CD4-positive, alpha-beta T cell (primary cell): ENCODE data around the gene TAOK3. TPM values are rescaled to one million over a fixed set of nuclear protein-coding genes. Genes with fewer than 3 reads are reported as not detected.

Experiments used
- ATAC-seq: fragments of 200-7000 bp; cut with Tn5 transposase; one replicate; pipeline ENCODE4 v1.10.0; 2022; ENCODE audit warnings: mild to moderate bottlenecking; ENCODE audit not compliant: poor library complexity
- CTCF ChIA-PET: fragments of 350-600 bp; sonication (Branson Sonifier 250); formaldehyde crosslinking; loops from one replicate; lab custom pipeline; 2021; ENCODE audit warnings: antibody characterized with exemption, inconsistent platforms; lab: Charles Lee
- POLR2A ChIA-PET: fragments of 350-600 bp; sonication (Branson Sonifier 250); formaldehyde crosslinking; loops from one replicate; lab custom pipeline; 2021; ENCODE audit warnings: antibody characterized with exemption, inconsistent platforms; lab: Charles Lee
- DNase-seq, 14 experiments: peaks; one replicate each; pipeline ENCODE4 v3.0.0-alpha.2; 2013 to 2020; ENCODE audit warnings: mixed read lengths in 2 of 14
- H3K27ac ChIP-seq, 2 donors: one replicate each; pipeline versions ENCODE4 v1.5.1 to v1.7.0; 2013; ENCODE audit warnings: low read length in 2 of 2, low read depth in 1 of 2, mild to moderate bottlenecking in 1 of 2
- H3K27me3 ChIP-seq, 2 experiments: 1 replicate in 1 of 2; 2 replicates in 1 of 2; pipeline versions ENCODE4 v1.6.1 to v1.7.0; 2013; ENCODE audit warnings: low read length in 2 of 2, control low read depth in 1 of 2, mild to moderate bottlenecking in 1 of 2, moderate library complexity in 1 of 2; ENCODE audit not compliant: insufficient read depth in 2 of 2, control insufficient read depth in 1 of 2
- H3K36me3 ChIP-seq: one replicate; pipeline ENCODE4 v1.6.1; 2013; ENCODE audit warnings: low read length, control low read depth; ENCODE audit not compliant: insufficient read depth
- H3K4me1 ChIP-seq: one replicate; pipeline ENCODE4 v1.6.1; 2013; ENCODE audit warnings: low read length, control low read depth; ENCODE audit not compliant: insufficient read depth
- H3K4me3 ChIP-seq: one replicate; pipeline ENCODE4 v1.5.1; 2013; ENCODE audit warnings: mild to moderate bottlenecking, low read length, moderate library complexity
- H3K9me3 ChIP-seq, 2 experiments: 1 replicate in 1 of 2; 2 replicates in 1 of 2; pipeline versions ENCODE4 v1.6.1 to v1.7.0; 2013; ENCODE audit warnings: low read length in 2 of 2, mild to moderate bottlenecking in 2 of 2, control low read depth in 1 of 2, moderate library complexity in 1 of 2; ENCODE audit not compliant: control insufficient read depth in 1 of 2, insufficient read depth in 1 of 2
- H3K27ac Mint-ChIP-seq: one replicate; pipeline ENCODE4 v1.8.0; 2020; ENCODE audit warnings: mixed read lengths
- H3K27me3 Mint-ChIP-seq: one replicate; pipeline ENCODE4 v1.8.0; 2021; ENCODE audit warnings: mixed read lengths
- H3K36me3 Mint-ChIP-seq: one replicate; pipeline ENCODE4 v1.8.0; 2021; ENCODE audit warnings: low read depth, mixed read lengths
- H3K4me1 Mint-ChIP-seq: one replicate; pipeline ENCODE4 v1.8.0; 2021; ENCODE audit warnings: low read depth, mixed read lengths
- H3K4me3 Mint-ChIP-seq: one replicate; pipeline ENCODE4 v1.8.0; 2020; ENCODE audit warnings: mild to moderate bottlenecking, mixed read lengths
- H3K9me3 Mint-ChIP-seq: one replicate; pipeline ENCODE4 v1.8.0; 2020; ENCODE audit warnings: mixed read lengths
- intact Hi-C, 2 experiments: fragments of 100-400 bp; cut with DNase I in 1 of 2; cut with micrococcal nuclease in 1 of 2; formaldehyde crosslinking; loops; one replicate each; pipeline versions ENCODE4 v1.15.1 to v1.9.0; 2023 to 2025; cut with DNase I, micrococcal nuclease
- total RNA-seq, 174 experiments: library from RNA in 2 of 174; stranded (reverse) in 2 of 174; gene quantifications; one replicate each; pipeline ENCODE4 v1.2.3 and lab custom pipeline; 2021 to 2026
- TF ChIP-seq, protein P1 (sequence below): fragments of 200-600 bp; IDR thresholded peaks from one replicate; pipeline ENCODE4 v1.8.0; 2022; ENCODE audit warnings: antibody characterized with exemption, mild to moderate bottlenecking

TAOK3 gene
- total RNA-seq, 2 experiments from 2014 or later: 53.5 to 56.6 TPM

DNA sequence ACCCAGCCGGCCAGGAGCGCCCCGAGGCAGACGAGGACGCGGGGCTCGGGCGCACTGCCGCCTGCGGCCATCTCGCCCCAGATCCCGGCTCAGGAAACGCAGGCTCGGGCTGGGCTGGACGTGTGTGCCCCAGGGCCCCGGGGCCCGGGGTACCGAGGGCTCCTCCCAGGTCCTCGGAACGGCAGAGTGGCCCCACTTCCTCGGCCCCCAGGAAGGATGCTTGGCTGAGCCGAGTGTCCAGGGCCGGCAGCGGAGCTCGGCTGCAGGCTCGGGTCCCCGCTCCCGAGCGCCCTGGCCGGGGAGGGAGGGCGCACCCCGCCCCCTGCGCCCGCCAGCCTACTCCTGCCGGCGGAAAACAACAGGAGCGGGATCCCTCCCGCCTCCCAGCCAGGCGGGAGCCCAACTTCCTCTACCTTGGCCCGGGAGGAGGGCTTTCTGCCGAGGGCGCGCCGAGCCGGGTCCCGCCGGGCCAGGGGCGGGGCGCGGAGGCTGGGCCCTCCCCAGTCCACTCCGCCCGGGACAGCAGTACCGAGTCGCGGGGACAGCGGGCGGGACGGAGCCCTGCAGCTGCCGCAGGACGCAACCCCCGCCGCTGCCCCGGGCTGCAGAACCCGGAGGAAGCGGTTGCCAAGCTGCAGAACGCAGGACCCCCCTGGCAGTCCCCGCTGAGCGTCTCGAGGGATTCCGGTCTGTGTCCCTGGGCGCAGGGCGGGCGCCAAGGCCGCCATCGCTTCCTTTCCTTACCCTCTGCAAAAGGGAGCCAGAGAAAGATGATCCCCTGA is 268.9 kb downstream of the TAOK3 start, which contains the start of gene VSIG10:
VSIG10 (minus strand) TSS at position 411 of the 782 bp plus-strand sequence; CDS start at position 71, 340 bp downstream.
- peaks cover 0 to 8% of the 10 kb centered on the region in 2 experiments for H3K9me3 ChIP-seq
- intact Hi-C loops: no loop called here
- no peaks in the 10 kb centered on the region for H3K36me3 ChIP-seq
- H3K27ac ChIP-seq: no peak within 1 kb of the TSS
- POLR2A ChIA-PET: interaction anchor here (0.6 kb wide), 1 partner anchor 19 kb away, joined by 3 read pairs; no protein-coding TSS in a partner anchor
- H3K4me1 Mint-ChIP-seq: peaks cover 10% of the 10 kb centered on the region
- peaks cover 14 to 17% of the 10 kb centered on the region in 2 experiments for H3K27me3 ChIP-seq
- peak in 10 of 14 experiments; percentile 2 to 36 (median 14) for DNase-seq
- TF ChIP-seq, protein P1, sequence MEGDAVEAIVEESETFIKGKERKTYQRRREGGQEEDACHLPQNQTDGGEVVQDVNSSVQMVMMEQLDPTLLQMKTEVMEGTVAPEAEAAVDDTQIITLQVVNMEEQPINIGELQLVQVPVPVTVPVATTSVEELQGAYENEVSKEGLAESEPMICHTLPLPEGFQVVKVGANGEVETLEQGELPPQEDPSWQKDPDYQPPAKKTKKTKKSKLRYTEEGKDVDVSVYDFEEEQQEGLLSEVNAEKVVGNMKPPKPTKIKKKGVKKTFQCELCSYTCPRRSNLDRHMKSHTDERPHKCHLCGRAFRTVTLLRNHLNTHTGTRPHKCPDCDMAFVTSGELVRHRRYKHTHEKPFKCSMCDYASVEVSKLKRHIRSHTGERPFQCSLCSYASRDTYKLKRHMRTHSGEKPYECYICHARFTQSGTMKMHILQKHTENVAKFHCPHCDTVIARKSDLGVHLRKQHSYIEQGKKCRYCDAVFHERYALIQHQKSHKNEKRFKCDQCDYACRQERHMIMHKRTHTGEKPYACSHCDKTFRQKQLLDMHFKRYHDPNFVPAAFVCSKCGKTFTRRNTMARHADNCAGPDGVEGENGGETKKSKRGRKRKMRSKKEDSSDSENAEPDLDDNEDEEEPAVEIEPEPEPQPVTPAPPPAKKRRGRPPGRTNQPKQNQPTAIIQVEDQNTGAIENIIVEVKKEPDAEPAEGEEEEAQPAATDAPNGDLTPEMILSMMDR: no peak
- CTCF ChIA-PET: interaction anchor here (0.7 to 1.4 kb wide), 2 partner anchors 39 to 48 kb away, joined by 3 to 6 read pairs; no protein-coding TSS in a partner anchor
- peak; percentile 56 for ATAC-seq
- H3K4me3 ChIP-seq: peak within 1 kb of the TSS; percentile 56
- no peak within 1 kb of the TSS for H3K27ac Mint-ChIP-seq
- no peaks in the 10 kb centered on the region for H3K9me3 Mint-ChIP-seq
- peaks cover 15% of the 10 kb centered on the region for H3K4me1 ChIP-seq
- H3K4me3 Mint-ChIP-seq: peak within 1 kb of the TSS; percentile 93
- H3K36me3 Mint-ChIP-seq: no peaks in the 10 kb centered on the region
- peaks cover 32% of the 10 kb centered on the region for H3K27me3 Mint-ChIP-seq

DNA sequence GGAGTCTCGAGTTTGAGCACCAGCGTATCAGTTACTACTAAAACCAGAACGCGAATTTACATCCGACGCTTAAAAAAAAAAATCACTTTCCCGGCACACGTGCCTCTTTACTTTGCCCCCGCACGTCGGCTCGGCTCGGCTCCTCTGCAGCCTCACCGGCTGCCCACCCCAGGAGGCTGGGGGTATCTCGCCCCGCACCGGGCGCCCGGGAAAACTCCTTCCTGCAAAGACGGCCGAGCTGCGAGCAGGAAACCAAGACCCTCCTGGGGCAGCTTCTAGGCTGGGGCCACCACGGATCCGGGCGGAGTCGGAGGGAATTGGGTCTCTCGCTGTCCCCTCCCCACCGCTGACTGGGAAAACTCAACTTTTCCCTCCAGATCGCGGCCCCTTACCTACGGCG is 269.5 kb downstream of the TAOK3 start:
- ChIA-PET POLR2A (interaction anchor here (0.6 kb wide), 1 partner anchor 19 kb away, joined by 3 read pairs; no protein-coding TSS in a partner anchor), CTCF (interaction anchor here (0.7 to 1.4 kb wide), 2 partner anchors 38 to 47 kb away, joined by 3 to 6 read pairs; no protein-coding TSS in a partner anchor)
- Mint-ChIP-seq H3K27me3 (peaks cover 32% of the 10 kb centered on the region), H3K4me1 (peaks cover 10% of the 10 kb centered on the region), H3K9me3 (no peaks in the 10 kb centered on the region), H3K36me3 (no peaks in the 10 kb centered on the region), H3K27ac (no peak overlapping the region), H3K4me3 (peak overlapping the region; percentile 93)
- no peak for ATAC-seq
- H3K4me3 ChIP-seq: peak overlapping the region; percentile 56
- H3K27ac ChIP-seq: no peak overlapping the region
- peaks cover 0 to 8% of the 10 kb centered on the region in 2 experiments for H3K9me3 ChIP-seq
- peaks cover 14 to 17% of the 10 kb centered on the region in 2 experiments for H3K27me3 ChIP-seq
- peak in 3 of 14 experiments; percentile 8 to 13 (median 12) for DNase-seq
- intact Hi-C loops: no loop called here
- H3K4me1 ChIP-seq: peaks cover 15% of the 10 kb centered on the region
- no peaks in the 10 kb centered on the region for H3K36me3 ChIP-seq
- TF ChIP-seq, protein P1: no peak

DNA sequence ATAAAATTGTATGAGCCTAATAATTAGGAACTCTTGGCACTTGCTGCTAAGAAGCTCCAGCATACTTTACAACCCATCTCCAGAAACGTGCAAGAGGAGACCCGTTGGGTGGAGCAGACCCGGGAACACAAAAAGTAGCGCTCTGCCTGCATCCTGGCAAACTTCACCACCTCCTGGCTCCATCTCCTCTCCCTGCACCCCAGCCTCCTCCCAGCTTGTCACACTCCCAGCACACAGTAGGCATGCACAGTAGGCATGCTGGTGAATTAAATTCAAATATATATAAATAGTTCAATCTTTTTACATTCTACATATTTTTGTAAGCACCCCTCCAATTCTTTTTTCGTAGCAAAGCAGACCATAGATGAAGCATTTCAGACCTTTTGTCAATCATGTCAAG is 270.1 kb downstream of the TAOK3 start:
- Histone ChIP-seq H3K4me1 (peaks cover 15% of the 10 kb centered on the region), H3K27ac (no peak overlapping the region), H3K4me3 (no peak overlapping the region), H3K27me3 (peaks cover 14 to 17% of the 10 kb centered on the region in 2 experiments), H3K36me3 (no peaks in the 10 kb centered on the region), H3K9me3 (peaks cover 0 to 8% of the 10 kb centered on the region in 2 experiments)
- TF ChIP-seq, protein P1: no peak
- intact Hi-C loops: no loop called here
- no peak for DNase-seq
- Mint-ChIP-seq H3K9me3 (no peaks in the 10 kb centered on the region), H3K27ac (no peak overlapping the region), H3K27me3 (peaks cover 32% of the 10 kb centered on the region), H3K4me1 (peaks cover 10% of the 10 kb centered on the region), H3K36me3 (no peaks in the 10 kb centered on the region), H3K4me3 (peak overlapping the region; percentile 93)
- ATAC-seq: no peak
- CTCF ChIA-PET: no interaction called here
- POLR2A ChIA-PET: interaction anchor here (0.6 kb wide), 1 partner anchor 18 kb away, joined by 3 read pairs; no protein-coding TSS in a partner anchor
